Measurements from ENCODE around the gene UPK2.
"Not testable (repeated sequence)": the region's sequence is repeated elsewhere in the genome, so short reads cannot be mapped to it uniquely, and the experiment has no call there.

The UPK2 gene

GRCh38 chr11:118939404-118939915, 16.6 kb upstream of the UPK2 start:
- no peak for DNase-seq

- DNase-seq, result no peak
These were observed 16.0 kb upstream of the UPK2 start for GRCh38 chr11:118939953-118940598.

GRCh38 chr11:118947091-118947490, 9.0 kb upstream of the UPK2 start:
- DNase-seq, result no peak

- DNase-seq, result no peak
These were observed 8.1 kb upstream of the UPK2 start for GRCh38 chr11:118948000-118948399.

- DNase-seq, result peak; percentile 46 to 63
These were observed 2.8 kb upstream of the UPK2 start for GRCh38 chr11:118953265-118953664.

- DNase-seq, result not testable (repeated sequence)
These were observed 2.1 kb upstream of the UPK2 start for GRCh38 chr11:118953976-118954375.

- DNase-seq, result no peak
These were observed 860 bp downstream of the UPK2 start for GRCh38 chr11:118956847-118957469.

GRCh38 chr11:118957549-118957948, 1.5 kb downstream of the UPK2 start:
- no peak for DNase-seq

GRCh38 chr11:118957968-118958367, 1.9 kb downstream of the UPK2 start:
- DNase-seq, result no peak

- no peak for DNase-seq
These were observed 2.5 kb downstream of the UPK2 start for GRCh38 chr11:118958577-118958976.

GRCh38 chr11:118961189-118961588, 5.1 kb downstream of the UPK2 start:
- no peak for DNase-seq

GRCh38 chr11:118961591-118961990, 5.5 kb downstream of the UPK2 start:
- no peak for DNase-seq

- not testable (repeated sequence) for DNase-seq
These were observed 13.4 kb downstream of the UPK2 start for GRCh38 chr11:118969508-118969907.

- no peak for DNase-seq
These were observed 15.5 kb downstream of the UPK2 start, which contains the start of gene FOXR1 for GRCh38 chr11:118971646-118972045. TSS of gene FOXR1 (plus strand) at chr11:118971761. CDS start at chr11:118971932, 171 bp downstream.

GRCh38 chr11:118973985-118974384, 17.9 kb downstream of the UPK2 start:
- DNase-seq, result no peak

- DNase-seq, result no peak
These were observed 19.9 kb downstream of the UPK2 start for GRCh38 chr11:118975771-118976709.

GRCh38 chr11:118979434-118979833, 23.3 kb downstream of the UPK2 start:
- DNase-seq, result no peak

- no peak for DNase-seq
These were observed 24.2 kb downstream of the UPK2 start for GRCh38 chr11:118980191-118980881.

GRCh38 chr11:118984337-118984736, 28.2 kb downstream of the UPK2 start:
- not testable (repeated sequence) for DNase-seq

GRCh38 chr11:118984825-118985224, 28.7 kb downstream of the UPK2 start:
- DNase-seq, result no peak

GRCh38 chr11:118988280-118988679, 32.2 kb downstream of the UPK2 start:
- DNase-seq, result no peak

- DNase-seq, result not testable (repeated sequence)
These were observed 35.5 kb downstream of the UPK2 start for GRCh38 chr11:118991486-118992038.
